ENCODE measurements around the gene POLA2. TPM values are rescaled to one million over a fixed set of nuclear protein-coding genes. Genes with fewer than 3 reads are reported as not detected.
"Not testable (repeated sequence)": the region's sequence is repeated elsewhere in the genome, so short reads cannot be mapped to it uniquely, and the experiment has no call there.

POLA2 gene
- total RNA-seq, 1 donor from 2014 or later = 74.5 TPM

DNA sequence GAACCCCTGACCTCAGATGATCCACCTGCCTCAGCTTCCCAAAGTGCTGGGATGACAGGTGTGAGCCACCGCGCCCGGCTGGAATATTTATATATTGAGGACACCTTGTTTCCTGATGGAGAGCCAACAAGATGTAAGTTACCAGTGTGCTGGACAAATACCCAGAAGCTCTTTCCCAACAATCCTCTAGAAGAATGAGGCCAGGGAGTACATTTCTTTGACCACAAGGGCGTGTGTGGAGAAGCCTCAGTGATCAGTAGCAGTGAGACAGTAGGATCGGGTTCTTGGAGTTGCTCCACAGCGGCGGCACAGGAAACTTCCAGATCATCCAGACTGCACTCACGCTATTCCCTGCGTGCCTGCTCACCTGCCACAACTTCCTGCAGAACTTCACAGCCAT, 10.3 kb upstream of the POLA2 start:
- Mint-ChIP-seq H3K27me3 (ENCODE audit: low read depth) (peaks cover 6% of the 10 kb centered on the region), H3K4me1 (ENCODE audit: low read depth) (no peaks in the 10 kb centered on the region), H3K4me3 (ENCODE audit: low read depth) (no peak overlapping the region), H3K36me3 (ENCODE audit: low read depth) (no peaks in the 10 kb centered on the region), H3K9me3 (no peaks in the 10 kb centered on the region), H3K27ac (no peak overlapping the region)
- no peak for DNase-seq (ENCODE audit: low spot score)
- intact Hi-C loops (cut with micrococcal nuclease) = no loop called here

GRCh38 chr11:65254724-65255123, 7.0 kb upstream of the POLA2 start:
- H3K4me1 Mint-ChIP-seq (ENCODE audit: low read depth) = peaks cover 1% of the 10 kb centered on the region
- intact Hi-C loops (cut with micrococcal nuclease) = no loop called here
- no peaks in the 10 kb centered on the region for H3K36me3 Mint-ChIP-seq (ENCODE audit: low read depth)
- H3K27me3 Mint-ChIP-seq (ENCODE audit: low read depth) = peaks cover 6% of the 10 kb centered on the region
- no peaks in the 10 kb centered on the region for H3K9me3 Mint-ChIP-seq
- H3K27ac Mint-ChIP-seq = no peak overlapping the region
- H3K4me3 Mint-ChIP-seq (ENCODE audit: low read depth) = no peak overlapping the region
- DNase-seq (ENCODE audit: low spot score) = no peak

DNA sequence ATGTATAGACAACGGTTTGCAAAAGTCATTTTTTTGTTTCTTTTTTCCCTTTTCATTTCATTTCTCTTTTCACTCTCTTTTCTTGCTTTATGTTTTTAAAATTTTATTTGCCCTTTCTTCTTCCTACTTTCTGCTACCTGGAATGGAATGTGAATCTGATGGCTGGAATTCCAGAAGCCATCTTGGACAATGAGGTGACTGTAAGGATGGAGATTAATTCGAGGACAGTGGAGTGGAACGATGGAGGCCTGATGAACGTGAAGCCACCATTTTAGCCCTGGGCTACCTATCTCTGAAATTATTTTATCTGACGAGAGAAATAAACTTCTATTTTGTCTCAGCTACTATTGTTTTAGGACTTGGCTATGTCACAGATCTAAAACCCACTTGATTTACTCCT, 2.8 kb upstream of the POLA2 start:
- Mint-ChIP-seq H3K27me3 (ENCODE audit: low read depth) (peaks cover 3% of the 10 kb centered on the region), H3K9me3 (no peaks in the 10 kb centered on the region), H3K4me1 (ENCODE audit: low read depth) (peaks cover 14% of the 10 kb centered on the region), H3K36me3 (ENCODE audit: low read depth) (peaks cover 13% of the 10 kb centered on the region), H3K27ac (no peak overlapping the region), H3K4me3 (ENCODE audit: low read depth) (no peak overlapping the region)
- intact Hi-C loops (cut with micrococcal nuclease) = no loop called here
- DNase-seq (ENCODE audit: low spot score) = no peak

DNA sequence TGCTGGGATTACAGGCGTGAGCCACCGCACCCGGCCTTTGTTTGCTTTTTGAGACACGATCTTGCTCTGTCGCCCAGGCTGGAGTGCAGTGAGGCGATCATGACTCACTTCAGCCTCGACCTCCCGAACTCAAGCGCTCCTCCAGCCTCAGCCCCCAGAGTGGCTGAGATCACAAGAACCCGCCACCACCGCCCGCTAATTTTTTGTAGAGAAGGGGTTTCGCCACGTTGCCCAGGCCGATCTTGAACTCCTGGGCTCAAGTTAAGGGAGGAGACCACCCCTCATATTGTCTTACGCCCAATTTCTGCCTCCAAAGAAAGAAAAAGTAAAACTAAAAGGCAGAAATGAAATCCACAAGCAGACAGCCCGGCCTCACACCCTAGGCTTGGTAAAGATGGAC, 1.5 kb upstream of the POLA2 start:
- H3K4me1 Mint-ChIP-seq (ENCODE audit: low read depth) = peaks cover 23% of the 10 kb centered on the region
- intact Hi-C loops (cut with micrococcal nuclease) = loop anchor here (5.0 kb wide), 1 partner anchor 128 kb away; the partner anchor contains the start of gene SYVN1

GRCh38 chr11:65260756-65261590, 789 bp upstream of the POLA2 start:
- peak overlapping the region; percentile 81 for H3K27ac Mint-ChIP-seq
- no peak for DNase-seq (ENCODE audit: low spot score)
- peak overlapping the region; percentile 87 for H3K4me3 Mint-ChIP-seq (ENCODE audit: low read depth)
- H3K4me1 Mint-ChIP-seq (ENCODE audit: low read depth) = peaks cover 29% of the 10 kb centered on the region
- no peaks in the 10 kb centered on the region for H3K27me3 Mint-ChIP-seq (ENCODE audit: low read depth)
- intact Hi-C loops (cut with micrococcal nuclease) = loop anchor here (5.0 kb wide), 1 partner anchor 129 kb away; the partner anchor contains the start of gene SYVN1
- peaks cover 30% of the 10 kb centered on the region for H3K36me3 Mint-ChIP-seq (ENCODE audit: low read depth)
- H3K9me3 Mint-ChIP-seq = no peaks in the 10 kb centered on the region

More for the DNA sequence above, 1.5 kb upstream of the POLA2 start:
- DNase-seq (ENCODE audit: low spot score) = no peak
- Mint-ChIP-seq H3K27me3 (ENCODE audit: low read depth) (no peaks in the 10 kb centered on the region), H3K27ac (no peak overlapping the region), H3K4me3 (ENCODE audit: low read depth) (no peak overlapping the region), H3K9me3 (no peaks in the 10 kb centered on the region), H3K36me3 (ENCODE audit: low read depth) (peaks cover 23% of the 10 kb centered on the region)

GRCh38 chr11:65262381-65262680, 569 bp downstream of the POLA2 start:
- no peaks in the 10 kb centered on the region for H3K9me3 Mint-ChIP-seq
- H3K4me1 Mint-ChIP-seq (ENCODE audit: low read depth) = peaks cover 35% of the 10 kb centered on the region
- H3K4me3 Mint-ChIP-seq (ENCODE audit: low read depth) = peak overlapping the region; percentile 87
- H3K27ac Mint-ChIP-seq = peak overlapping the region; percentile 81
- no peaks in the 10 kb centered on the region for H3K27me3 Mint-ChIP-seq (ENCODE audit: low read depth)
- peaks cover 40% of the 10 kb centered on the region for H3K36me3 Mint-ChIP-seq (ENCODE audit: low read depth)
- no peak for DNase-seq (ENCODE audit: low spot score)
- intact Hi-C loops (cut with micrococcal nuclease) = loop anchor here (5.0 kb wide), 1 partner anchor 130 kb away; the partner anchor contains the start of gene SYVN1

DNA sequence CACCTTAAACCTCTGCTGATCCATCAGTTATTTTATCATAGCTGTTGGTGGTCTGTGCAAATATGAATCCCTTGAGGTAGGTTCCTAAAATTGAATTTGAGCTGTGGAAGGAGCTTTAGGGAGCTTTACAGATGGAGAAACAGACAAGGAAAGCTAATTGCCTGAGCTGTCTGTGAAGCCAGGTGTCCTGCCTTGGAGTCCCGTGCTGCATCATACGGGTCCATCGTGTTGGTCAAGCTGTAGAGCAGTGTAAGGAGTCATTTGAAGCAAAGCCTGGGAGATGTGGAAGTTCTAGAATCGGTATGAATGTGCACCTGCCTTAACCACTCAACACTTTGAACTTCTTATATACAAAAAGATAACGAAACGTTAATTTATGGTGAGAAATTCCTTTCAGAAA, 1.0 kb downstream of the POLA2 start:
- Mint-ChIP-seq H3K36me3 (ENCODE audit: low read depth) (peaks cover 43% of the 10 kb centered on the region), H3K4me3 (ENCODE audit: low read depth) (peak overlapping the region; percentile 87), H3K4me1 (ENCODE audit: low read depth) (peaks cover 35% of the 10 kb centered on the region), H3K27me3 (ENCODE audit: low read depth) (no peaks in the 10 kb centered on the region), H3K9me3 (no peaks in the 10 kb centered on the region), H3K27ac (peak overlapping the region; percentile 81)
- no peak for DNase-seq (ENCODE audit: low spot score)
- intact Hi-C loops (cut with micrococcal nuclease) = loop anchor here (5.0 kb wide), 1 partner anchor 130 kb away; the partner anchor contains the start of gene SYVN1

DNA sequence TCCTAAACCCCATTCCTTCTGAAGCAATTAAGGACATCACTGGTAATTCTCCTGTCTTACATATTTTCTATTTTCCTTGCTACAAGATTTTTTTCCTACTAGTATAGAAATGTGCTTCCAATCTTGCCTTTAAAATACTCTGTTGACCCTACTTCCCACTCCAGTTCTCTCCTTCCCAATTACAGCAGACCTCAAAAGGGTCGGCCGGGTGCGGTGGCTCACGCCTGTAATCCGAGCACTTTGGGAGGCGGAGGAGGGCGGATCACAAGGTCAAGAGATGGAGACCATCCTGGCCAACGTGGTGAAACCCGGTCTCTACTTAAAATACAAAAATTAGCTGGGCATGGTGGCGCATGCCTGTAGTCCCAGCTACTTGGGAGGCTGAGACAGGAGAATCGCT, 3.0 kb downstream of the POLA2 start:
- H3K36me3 Mint-ChIP-seq (ENCODE audit: low read depth) = peaks cover 53% of the 10 kb centered on the region
- intact Hi-C loops (cut with micrococcal nuclease) = loop anchor here (5.0 kb wide), 1 partner anchor 132 kb away; the partner anchor contains the start of gene SYVN1

DNA sequence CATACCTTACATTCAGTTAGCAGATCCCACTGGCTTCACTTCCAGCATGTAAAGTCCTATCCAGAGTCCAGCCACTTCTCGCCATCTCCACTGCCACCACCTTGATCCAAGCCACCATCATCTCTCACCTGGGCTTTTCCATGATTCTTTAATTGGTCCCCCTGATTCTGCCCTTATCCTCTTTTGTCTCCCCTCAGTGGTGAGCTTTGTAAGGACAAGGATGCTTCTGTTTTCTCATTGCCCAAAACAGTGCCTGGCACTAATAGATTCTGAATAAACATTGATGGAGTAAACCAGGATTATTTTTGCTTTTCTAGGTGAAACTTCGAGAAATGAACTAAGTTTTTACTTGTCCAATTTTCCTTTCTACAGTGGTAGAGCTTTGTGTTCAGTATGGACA, 4.4 kb downstream of the POLA2 start:
- no peak overlapping the region for H3K4me3 Mint-ChIP-seq (ENCODE audit: low read depth)

More for the DNA sequence above, 3.0 kb downstream of the POLA2 start:
- Mint-ChIP-seq H3K27ac (peak overlapping the region; percentile 60), H3K4me1 (ENCODE audit: low read depth) (peaks cover 34% of the 10 kb centered on the region), H3K4me3 (ENCODE audit: low read depth) (peak overlapping the region; percentile 58)
- H3K9me3 Mint-ChIP-seq; H3K27me3 Mint-ChIP-seq (ENCODE audit: low read depth); DNase-seq (ENCODE audit: low spot score): not testable (repeated sequence)

GRCh38 chr11:65274735-65275682, 13.2 kb downstream of the POLA2 start:
- no peaks in the 10 kb centered on the region for H3K9me3 Mint-ChIP-seq
- no peak for DNase-seq (ENCODE audit: low spot score)
- H3K36me3 Mint-ChIP-seq (ENCODE audit: low read depth) = peaks cover 66% of the 10 kb centered on the region
- H3K27me3 Mint-ChIP-seq (ENCODE audit: low read depth) = no peaks in the 10 kb centered on the region
- peaks cover 13% of the 10 kb centered on the region for H3K4me1 Mint-ChIP-seq (ENCODE audit: low read depth)
- H3K4me3 Mint-ChIP-seq (ENCODE audit: low read depth) = no peak overlapping the region
- no peak overlapping the region for H3K27ac Mint-ChIP-seq
- intact Hi-C loops (cut with micrococcal nuclease) = loop anchor here (2.0 kb wide), 1 partner anchor 42 kb away; no protein-coding TSS in a partner anchor

More for the DNA sequence above, 4.4 kb downstream of the POLA2 start:
- peaks cover 28% of the 10 kb centered on the region for H3K4me1 Mint-ChIP-seq (ENCODE audit: low read depth)
- peak overlapping the region; percentile 10 for H3K27ac Mint-ChIP-seq
- no peaks in the 10 kb centered on the region for H3K9me3 Mint-ChIP-seq
- intact Hi-C loops (cut with micrococcal nuclease) = no loop called here
- H3K36me3 Mint-ChIP-seq (ENCODE audit: low read depth) = peaks cover 65% of the 10 kb centered on the region
- DNase-seq (ENCODE audit: low spot score) = no peak
- H3K27me3 Mint-ChIP-seq (ENCODE audit: low read depth) = no peaks in the 10 kb centered on the region

- Mint-ChIP-seq H3K27me3 (ENCODE audit: low read depth) (no peaks in the 10 kb centered on the region), H3K9me3 (no peaks in the 10 kb centered on the region), H3K36me3 (ENCODE audit: low read depth) (peaks cover 66% of the 10 kb centered on the region), H3K4me1 (ENCODE audit: low read depth) (peaks cover 15% of the 10 kb centered on the region), H3K27ac (no peak overlapping the region), H3K4me3 (ENCODE audit: low read depth) (no peak overlapping the region)
- DNase-seq (ENCODE audit: low spot score) = no peak
- intact Hi-C loops (cut with micrococcal nuclease) = loop anchor here (2.0 kb wide), 1 partner anchor 41 kb away; no protein-coding TSS in a partner anchor
Observed at GRCh38 chr11:65275906-65276305, 14.1 kb downstream of the POLA2 start.

GRCh38 chr11:65277631-65278277, 16.0 kb downstream of the POLA2 start:
- DNase-seq (ENCODE audit: low spot score) = no peak
- H3K9me3 Mint-ChIP-seq = no peaks in the 10 kb centered on the region
- H3K4me1 Mint-ChIP-seq (ENCODE audit: low read depth) = peaks cover 15% of the 10 kb centered on the region
- intact Hi-C loops (cut with micrococcal nuclease) = no loop called here
- H3K27me3 Mint-ChIP-seq (ENCODE audit: low read depth) = no peaks in the 10 kb centered on the region
- H3K27ac Mint-ChIP-seq = no peak overlapping the region
- peaks cover 73% of the 10 kb centered on the region for H3K36me3 Mint-ChIP-seq (ENCODE audit: low read depth)
- H3K4me3 Mint-ChIP-seq (ENCODE audit: low read depth) = no peak overlapping the region

Measured in activated T-helper 2 cell treated with anti-CD3 and anti-CD28 coated beads, Interferon-gamma antibody, Interleukin-2, Interleukin-4, amounts not matched to agents 10 μg/mL and 5 μg/mL and 100 μg/mL, durations not matched to agents 14 hours and 24 hours and 36 hours (primary cell).